GM12878 (cell line): ENCODE results near the gene LPCAT2. TPM values are rescaled to one million over a fixed set of nuclear protein-coding genes. Genes with fewer than 3 reads are reported as not detected.

Experiments
- ATAC-seq: fragments of 200-7000 bp; cut with Tn5 transposase; 3 replicates; pipeline ENCODE4 v1.9.1; 2020; ENCODE audit warnings: mild to moderate bottlenecking, moderate library complexity
- BruUV-seq: library from RNA; stranded (reverse); fragments of 400-500 nt; replicated peaks from 2 replicates; lab custom pipeline; 2021; lab: Mats Ljungman, UMichigan
- CTCF ChIA-PET: fragments of 300-600 bp; sonication (Branson Sonifier 250); formaldehyde crosslinking; extraction: SDS; loops from one replicate; lab custom pipeline; 2021; ENCODE audit warnings: inconsistent platforms; lab: Yijun Ruan, JAX
- POLR2A ChIA-PET: fragments of 350-600 bp; formaldehyde crosslinking; extraction: SDS; loops from one replicate; lab custom pipeline; 2021; ENCODE audit warnings: inconsistent platforms; lab: Charles Lee
- RAD21 ChIA-PET: fragments of 300-600 bp; sonication (Branson Sonifier 250); formaldehyde crosslinking; loops from one replicate; lab custom pipeline; 2023; ENCODE audit warnings: antibody characterized with exemption; ENCODE audit not compliant: unreplicated experiment; lab: Charles Lee
- SMC1A ChIA-PET: fragments of 300-600 bp; sonication (Branson Sonifier 250); formaldehyde crosslinking; loops from one replicate; lab custom pipeline; 2023; ENCODE audit not compliant: unreplicated experiment, uncharacterized antibody; lab: Charles Lee
- DNase-seq: peaks from one replicate; pipeline ENCODE4 v3.0.0-alpha.2; 2011; ENCODE audit warnings: low read depth, low spot score
- FAIRE-seq: peaks from 3 replicates; lab custom pipeline; 2011; peaks lifted over from hg19 to GRCh38; lab: Jason Lieb, UNC
- H2AFZ ChIP-seq: 2 replicates; pipeline ENCODE4 v1.6.0; 2011; ENCODE audit warnings: low read depth, low read length, control low read depth; ENCODE audit not compliant: control insufficient read depth
- H3K27ac ChIP-seq: 2 replicates; pipeline ENCODE4 v1.5.1; 2011; ENCODE audit warnings: control low read depth; ENCODE audit not compliant: control insufficient read depth, insufficient read depth
- H3K27me3 ChIP-seq, 2 experiments: replicated peaks in 1 of 2; 2 replicates each; pipeline versions ENCODE4 v1.6.0 to v1.6.1; 2011; ENCODE audit warnings: low read length in 1 of 2; ENCODE audit not compliant: control insufficient read depth in 2 of 2, insufficient read depth in 2 of 2
- H3K36me3 ChIP-seq, 2 experiments: 2 replicates each; pipeline ENCODE4 v1.5.1; 2011; ENCODE audit warnings: low read length in 1 of 2; ENCODE audit not compliant: control insufficient read depth in 2 of 2, insufficient read depth in 2 of 2
- H3K4me1 ChIP-seq: 2 replicates; pipeline ENCODE4 v1.6.1; 2011; ENCODE audit warnings: mild to moderate bottlenecking, low read length, moderate library complexity, mixed read lengths; ENCODE audit not compliant: control insufficient read depth, insufficient read depth
- H3K4me2 ChIP-seq: 2 replicates; pipeline ENCODE4 v1.6.0; 2011; ENCODE audit warnings: control low read depth; ENCODE audit not compliant: control insufficient read depth, insufficient read depth
- H3K4me3 ChIP-seq: fragments of 200-600 bp; sonication (generic); 2 replicates; pipeline ENCODE4 v1.5.1; 2016
- H3K79me2 ChIP-seq: 2 replicates; pipeline ENCODE4 v1.6.0; 2011; ENCODE audit warnings: low read length; ENCODE audit not compliant: control insufficient read depth, insufficient read depth
- H3K9ac ChIP-seq: 2 replicates; pipeline ENCODE4 v1.8.0; 2011; ENCODE audit warnings: low read length, control low read depth, mixed read lengths; ENCODE audit not compliant: control insufficient read depth, insufficient read depth
- H3K9me3 ChIP-seq: replicated peaks from 3 replicates; pipeline ENCODE4 v1.5.1; 2011; ENCODE audit warnings: mild to moderate bottlenecking, low read length; ENCODE audit not compliant: control insufficient read depth, insufficient read depth
- H4K20me1 ChIP-seq: 2 replicates; pipeline ENCODE4 v1.6.0; 2011; ENCODE audit not compliant: control insufficient read depth, insufficient read depth
- CBX5 ChIP-seq: sonication (generic); IDR thresholded peaks from 2 replicates; pipeline ENCODE4 v1.6.1; 2016; ENCODE audit warnings: low read depth, moderate library complexity, mild to moderate bottlenecking, inconsistent platforms
- EZH2 ChIP-seq: IDR thresholded peaks from 2 replicates; pipeline ENCODE4 v1.6.1; 2012; ENCODE audit warnings: low read depth, mild to moderate bottlenecking, control low read depth, inconsistent platforms, low read length, borderline replicate concordance; ENCODE audit not compliant: control insufficient read depth
- FOS ChIP-seq: IDR thresholded peaks from 3 replicates; pipeline ENCODE4 v1.6.1; 2011; ENCODE audit warnings: borderline replicate concordance; ENCODE audit not compliant: insufficient read length; ENCODE audit errors: extremely low read depth
- GATAD2B ChIP-seq: fragments of 450-650 bp; conservative IDR thresholded peaks from 2 replicates; pipeline ENCODE4 v1.6.1; 2017; ENCODE audit warnings: low read depth, mild to moderate bottlenecking, moderate library complexity
- MEF2B ChIP-seq: fragments of 450-650 bp; IDR thresholded peaks from 2 replicates; pipeline ENCODE4 v1.6.1; 2018; ENCODE audit warnings: mild to moderate bottlenecking, moderate library complexity; ENCODE audit not compliant: partially characterized antibody, poor library complexity, severe bottlenecking
- PML ChIP-seq: IDR thresholded peaks from 2 replicates; pipeline ENCODE4 v1.6.1; 2012; ENCODE audit warnings: low read length, inconsistent platforms
- POLR2A ChIP-seq: IDR thresholded peaks from 2 replicates; pipeline ENCODE4 v1.6.1; 2011; ENCODE audit warnings: low read depth, mild to moderate bottlenecking, low read length
- POLR2AphosphoS2 ChIP-seq: IDR thresholded peaks from 2 replicates; pipeline ENCODE4 v1.6.1; 2011; ENCODE audit warnings: low read depth, mild to moderate bottlenecking, low read length, improper control_type of control experiment, moderate library complexity
- POLR2AphosphoS5 ChIP-seq: IDR thresholded peaks from 2 replicates; pipeline ENCODE4 v1.6.1; 2011; ENCODE audit warnings: mild to moderate bottlenecking, low read length, inconsistent platforms
- RAD21 ChIP-seq: IDR thresholded peaks from 2 replicates; pipeline ENCODE4 v1.6.1; 2011; ENCODE audit warnings: mild to moderate bottlenecking, low read depth, low read length, moderate library complexity; ENCODE audit not compliant: insufficient read depth
- RAD51 ChIP-seq: fragments of 450-650 bp; IDR thresholded peaks from 2 replicates; pipeline ENCODE4 v1.6.1; 2016; ENCODE audit warnings: moderate library complexity, mild to moderate bottlenecking, inconsistent platforms
- TAF1 ChIP-seq: IDR thresholded peaks from 2 replicates; pipeline ENCODE4 v1.6.1; 2011; ENCODE audit warnings: mild to moderate bottlenecking, low read depth, low read length, borderline replicate concordance
- TCF7 ChIP-seq: IDR thresholded peaks from 2 replicates; pipeline ENCODE4 v1.6.1; 2014; ENCODE audit warnings: antibody characterized with exemption, borderline replicate concordance
- ZNF274 ChIP-seq: IDR thresholded peaks from one replicate; pipeline ENCODE4 v1.8.0; 2011; ENCODE audit not compliant: insufficient read length, insufficient read depth
- ZNF384 ChIP-seq: IDR thresholded peaks from 2 replicates; pipeline ENCODE4 v1.6.1; 2012; ENCODE audit warnings: low read depth, mild to moderate bottlenecking, low read length, improper control_type of control experiment, borderline replicate concordance
- WGBS: methylation state at CpG from one replicate; pipeline ENCODE4 v1.1.6; 2016; ENCODE audit warnings: low lambda C conversion rate; ENCODE audit not compliant: insufficient replicate concordance, insufficient coverage; ENCODE audit errors: missing lambda C conversion rate; 5-methylcytosine and 5-hydroxymethylcytosine counted together
- in situ Hi-C: fragments of 300-500 bp; cut with MboI; formaldehyde crosslinking; loops from 9 replicates; pipeline ENCODE4 v1.14.3; 2018; ENCODE audit warnings: mixed read lengths
- intact Hi-C: fragments of 100-400 bp; cut with micrococcal nuclease; formaldehyde crosslinking; loops from one replicate; pipeline ENCODE4 v1.14.2; 2022; ENCODE audit not compliant: unreplicated experiment
- polyA plus RNA-seq, 11 experiments: library from polyadenylated mRNA; depleted of rRNA in 4 of 11; unstranded in 6 of 11; stranded (reverse) in 5 of 11; fragments of >200 nt; fragmentation: Nextera tagmentation in 4 of 11; fragmentation: Illumina TruSeq in 1 of 11; extraction: Ambion mirVana in 4 of 11; extraction: Trizol in 1 of 11; gene quantifications; 1 replicate in 1 of 11; 2 replicates in 10 of 11; pipeline versions ENCODE4 v1.2.1 to v1.2.3, GENCODE V29; 2011 to 2016; ENCODE audit warnings: inconsistent platforms in 2 of 11, missing spikeins in 2 of 11, low read depth in 1 of 11
- total RNA-seq, 4 experiments: library from RNA; depleted of rRNA in 3 of 4; stranded (reverse); fragments of >200 nt in 3 of 4; fragmentation: Illumina TruSeq in 1 of 4; extraction: Trizol in 1 of 4; gene quantifications; 2 replicates each; pipeline versions ENCODE4 v1.2.1 to v1.2.3, GENCODE V29; 2013 to 2021
- TF ChIP-seq, protein P1 (sequence below): fragments of 450-650 bp; IDR thresholded peaks from 2 replicates; pipeline ENCODE4 v1.6.1; 2017; ENCODE audit warnings: mild to moderate bottlenecking, low read depth, inconsistent platforms; ENCODE audit not compliant: poor library complexity, severe bottlenecking
- TF ChIP-seq, protein P2 (sequence below), 3 experiments: IDR thresholded peaks in 2 of 3; conservative IDR thresholded peaks in 1 of 3; 2 replicates each; pipeline ENCODE4 v1.5.1; 2011; ENCODE audit warnings: low read depth in 3 of 3, low read length in 3 of 3, mild to moderate bottlenecking in 3 of 3, control low read depth in 2 of 3, moderate library complexity in 2 of 3, inconsistent platforms in 1 of 3, mixed read lengths in 1 of 3; ENCODE audit not compliant: control insufficient read depth in 2 of 3, insufficient read depth in 1 of 3; ENCODE audit errors: extremely low read depth in 1 of 3

Gene LPCAT2
- total and polyA plus RNA-seq, 10 of the 15 experiments (the other 5 are each of a cell fraction or from before 2014, with no cell fraction given): 0.01 TPM; not detected in 9

DNA sequence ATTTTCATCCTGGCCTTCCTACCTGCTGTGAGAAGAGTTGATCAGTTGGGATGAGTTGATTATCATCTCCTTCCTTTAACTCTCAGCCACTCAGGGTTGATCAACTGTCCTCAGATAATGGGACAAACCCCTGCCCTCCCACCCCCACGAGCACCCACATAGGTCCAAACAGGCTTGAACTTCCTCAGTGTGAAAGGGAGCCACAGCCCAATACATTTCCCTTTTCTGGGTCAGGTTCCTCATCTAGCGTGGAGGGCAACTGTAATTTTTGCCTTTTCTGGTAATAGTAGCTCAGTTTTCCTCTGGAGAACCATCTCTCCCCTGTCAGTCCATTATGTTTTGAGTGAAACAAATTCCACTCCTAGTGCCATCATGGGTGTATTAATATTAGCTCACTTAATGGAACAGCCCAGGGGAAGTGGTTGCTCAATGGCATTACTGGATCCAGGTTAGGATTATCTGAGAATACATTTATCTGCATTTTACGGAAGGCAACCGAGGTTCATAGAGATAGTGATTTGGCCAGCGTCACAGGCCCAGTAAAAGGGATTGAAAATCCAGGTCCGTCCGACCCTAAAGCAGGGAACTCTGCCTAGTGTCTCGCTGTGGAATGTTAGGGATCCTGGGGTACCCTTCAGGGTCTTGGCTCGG lies 476 bp upstream of the LPCAT2 start:
- CTCF ChIA-PET: no interaction called here
- FAIRE-seq (no peak), ATAC-seq (no peak), DNase-seq (no peak)
- no peak overlapping the region for H2AFZ ChIP-seq
- no peak overlapping the region for H3K4me3 ChIP-seq
- H3K27me3 ChIP-seq: no peaks in the 10 kb centered on the region; a peak in 1 of 4 replicates
- H3K79me2 ChIP-seq: no peaks in the 10 kb centered on the region
- no peaks in the 10 kb centered on the region for H4K20me1 ChIP-seq
- no peaks in the 10 kb centered on the region; the same call in 2 of the 3 replicates for H3K9me3 ChIP-seq
- no TSS peak for BruUV-seq
- POLR2A ChIA-PET: no interaction called here
- SMC1A ChIA-PET: no interaction called here
- in situ Hi-C loops: no loop called here
- WGBS: 50% methylated on average over 8 of the region's 9 CpGs
- no peaks in the 10 kb centered on the region for H3K36me3 ChIP-seq
- intact Hi-C loops: no loop called here
- RAD21 ChIA-PET: interaction anchor here (0.7 kb wide), 1 partner anchor 35 kb away, joined by 3 read pairs; no protein-coding TSS in a partner anchor
- no peak overlapping the region for H3K9ac ChIP-seq
- no peak overlapping the region for H3K27ac ChIP-seq
- H3K4me2 ChIP-seq: no peak overlapping the region
- H3K4me1 ChIP-seq: no peaks in the 10 kb centered on the region
- no peak for TF ChIP-seq CBX5
- no peak for TF ChIP-seq POLR2AphosphoS5
- TF ChIP-seq POLR2AphosphoS2: no peak
- TF ChIP-seq, protein P1, sequence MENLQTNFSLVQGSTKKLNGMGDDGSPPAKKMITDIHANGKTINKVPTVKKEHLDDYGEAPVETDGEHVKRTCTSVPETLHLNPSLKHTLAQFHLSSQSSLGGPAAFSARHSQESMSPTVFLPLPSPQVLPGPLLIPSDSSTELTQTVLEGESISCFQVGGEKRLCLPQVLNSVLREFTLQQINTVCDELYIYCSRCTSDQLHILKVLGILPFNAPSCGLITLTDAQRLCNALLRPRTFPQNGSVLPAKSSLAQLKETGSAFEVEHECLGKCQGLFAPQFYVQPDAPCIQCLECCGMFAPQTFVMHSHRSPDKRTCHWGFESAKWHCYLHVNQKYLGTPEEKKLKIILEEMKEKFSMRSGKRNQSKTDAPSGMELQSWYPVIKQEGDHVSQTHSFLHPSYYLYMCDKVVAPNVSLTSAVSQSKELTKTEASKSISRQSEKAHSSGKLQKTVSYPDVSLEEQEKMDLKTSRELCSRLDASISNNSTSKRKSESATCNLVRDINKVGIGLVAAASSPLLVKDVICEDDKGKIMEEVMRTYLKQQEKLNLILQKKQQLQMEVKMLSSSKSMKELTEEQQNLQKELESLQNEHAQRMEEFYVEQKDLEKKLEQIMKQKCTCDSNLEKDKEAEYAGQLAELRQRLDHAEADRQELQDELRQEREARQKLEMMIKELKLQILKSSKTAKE: no peak
- no peak for TF ChIP-seq PML
- TF ChIP-seq ZNF384: no peak
- no peak for TF ChIP-seq MEF2B
- TF ChIP-seq GATAD2B: no peak
- TF ChIP-seq FOS: no peak
- no peak for TF ChIP-seq TCF7
- TF ChIP-seq POLR2A: no peak
- no peak for TF ChIP-seq TAF1
- no peak for TF ChIP-seq RAD21
- TF ChIP-seq, protein P2, sequence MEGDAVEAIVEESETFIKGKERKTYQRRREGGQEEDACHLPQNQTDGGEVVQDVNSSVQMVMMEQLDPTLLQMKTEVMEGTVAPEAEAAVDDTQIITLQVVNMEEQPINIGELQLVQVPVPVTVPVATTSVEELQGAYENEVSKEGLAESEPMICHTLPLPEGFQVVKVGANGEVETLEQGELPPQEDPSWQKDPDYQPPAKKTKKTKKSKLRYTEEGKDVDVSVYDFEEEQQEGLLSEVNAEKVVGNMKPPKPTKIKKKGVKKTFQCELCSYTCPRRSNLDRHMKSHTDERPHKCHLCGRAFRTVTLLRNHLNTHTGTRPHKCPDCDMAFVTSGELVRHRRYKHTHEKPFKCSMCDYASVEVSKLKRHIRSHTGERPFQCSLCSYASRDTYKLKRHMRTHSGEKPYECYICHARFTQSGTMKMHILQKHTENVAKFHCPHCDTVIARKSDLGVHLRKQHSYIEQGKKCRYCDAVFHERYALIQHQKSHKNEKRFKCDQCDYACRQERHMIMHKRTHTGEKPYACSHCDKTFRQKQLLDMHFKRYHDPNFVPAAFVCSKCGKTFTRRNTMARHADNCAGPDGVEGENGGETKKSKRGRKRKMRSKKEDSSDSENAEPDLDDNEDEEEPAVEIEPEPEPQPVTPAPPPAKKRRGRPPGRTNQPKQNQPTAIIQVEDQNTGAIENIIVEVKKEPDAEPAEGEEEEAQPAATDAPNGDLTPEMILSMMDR (IDR thresholded peaks at IDR 0.05 in 2 of 3, conservative IDR thresholded peaks at IDR 0.05 in 1 of 3; ENCODE audit: control insufficient read depth in 2 of 3, extremely low read depth in 1 of 3, insufficient read depth in 1 of 3, low read depth in 3 of 3, low read length in 3 of 3): no peak
- TF ChIP-seq RAD51: no peak
- no peak for TF ChIP-seq ZNF274
- no peak for TF ChIP-seq EZH2
